HCT116 (cell line): ENCODE results near the gene SEMA5A.

Source experiments
- EZH2phosphoT487 ChIP-seq: fragments of 200-600 bp; IDR thresholded peaks from 2 replicates; pipeline ENCODE4 v1.6.1; 2018; ENCODE audit warnings: antibody characterized with exemption, borderline replicate concordance
- POLR2A ChIP-seq: IDR thresholded peaks from 2 replicates; pipeline ENCODE4 v1.7.0; 2011; ENCODE audit warnings: borderline replicate concordance; ENCODE audit not compliant: insufficient read depth, insufficient read length; ENCODE audit errors: extremely low read depth
- TF ChIP-seq, protein P1 (sequence below), 3 experiments: fragments of 200-600 bp in 1 of 3; sonication (generic) in 1 of 3; IDR thresholded peaks in 2 of 3; conservative IDR thresholded peaks in 1 of 3; 2 replicates each; pipeline ENCODE4 v1.5.1; 2012 to 2017; ENCODE audit warnings: low read depth in 2 of 3, low read length in 2 of 3, antibody characterized with exemption in 1 of 3, borderline replicate concordance in 1 of 3, control low read depth in 1 of 3, mild to moderate bottlenecking in 1 of 3, mixed read lengths in 1 of 3, mixed run types in 1 of 3, moderate library complexity in 1 of 3; ENCODE audit not compliant: insufficient read depth in 1 of 3
- TF ChIP-seq, protein P2 (sequence below): IDR thresholded peaks from 2 replicates; pipeline ENCODE4 v1.6.1; 2012; ENCODE audit warnings: low read depth

DNA sequence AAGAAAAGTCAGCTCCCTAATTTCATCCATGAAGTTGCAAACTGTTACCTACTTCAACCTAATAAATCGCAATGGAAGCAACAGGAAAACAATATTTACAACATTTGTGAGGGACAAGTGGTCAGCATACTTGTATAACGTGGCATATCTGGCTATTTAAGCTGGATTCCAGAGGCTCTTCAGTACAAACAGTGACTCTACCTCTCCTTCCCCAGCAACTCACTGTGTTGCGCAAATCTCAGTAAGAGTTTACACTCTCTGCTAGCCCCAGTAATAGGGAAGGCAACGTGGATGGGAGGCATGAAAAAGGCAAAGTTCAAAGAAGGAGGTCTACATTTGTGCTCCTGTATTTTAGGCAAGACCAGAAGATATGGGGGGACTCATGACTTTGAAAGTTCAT lies 18.9 kb upstream of the SEMA5A start:
- TF ChIP-seq, protein P1, sequence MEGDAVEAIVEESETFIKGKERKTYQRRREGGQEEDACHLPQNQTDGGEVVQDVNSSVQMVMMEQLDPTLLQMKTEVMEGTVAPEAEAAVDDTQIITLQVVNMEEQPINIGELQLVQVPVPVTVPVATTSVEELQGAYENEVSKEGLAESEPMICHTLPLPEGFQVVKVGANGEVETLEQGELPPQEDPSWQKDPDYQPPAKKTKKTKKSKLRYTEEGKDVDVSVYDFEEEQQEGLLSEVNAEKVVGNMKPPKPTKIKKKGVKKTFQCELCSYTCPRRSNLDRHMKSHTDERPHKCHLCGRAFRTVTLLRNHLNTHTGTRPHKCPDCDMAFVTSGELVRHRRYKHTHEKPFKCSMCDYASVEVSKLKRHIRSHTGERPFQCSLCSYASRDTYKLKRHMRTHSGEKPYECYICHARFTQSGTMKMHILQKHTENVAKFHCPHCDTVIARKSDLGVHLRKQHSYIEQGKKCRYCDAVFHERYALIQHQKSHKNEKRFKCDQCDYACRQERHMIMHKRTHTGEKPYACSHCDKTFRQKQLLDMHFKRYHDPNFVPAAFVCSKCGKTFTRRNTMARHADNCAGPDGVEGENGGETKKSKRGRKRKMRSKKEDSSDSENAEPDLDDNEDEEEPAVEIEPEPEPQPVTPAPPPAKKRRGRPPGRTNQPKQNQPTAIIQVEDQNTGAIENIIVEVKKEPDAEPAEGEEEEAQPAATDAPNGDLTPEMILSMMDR (IDR thresholded peaks at IDR 0.05 in 2 of 3, conservative IDR thresholded peaks at IDR 0.05 in 1 of 3; ENCODE audit: borderline replicate concordance in 1 of 3, insufficient read depth in 1 of 3, low read depth in 2 of 3, low read length in 2 of 3), result no peak
- TF ChIP-seq EZH2phosphoT487 (no peak), POLR2A (no peak)
- TF ChIP-seq, protein P2, sequence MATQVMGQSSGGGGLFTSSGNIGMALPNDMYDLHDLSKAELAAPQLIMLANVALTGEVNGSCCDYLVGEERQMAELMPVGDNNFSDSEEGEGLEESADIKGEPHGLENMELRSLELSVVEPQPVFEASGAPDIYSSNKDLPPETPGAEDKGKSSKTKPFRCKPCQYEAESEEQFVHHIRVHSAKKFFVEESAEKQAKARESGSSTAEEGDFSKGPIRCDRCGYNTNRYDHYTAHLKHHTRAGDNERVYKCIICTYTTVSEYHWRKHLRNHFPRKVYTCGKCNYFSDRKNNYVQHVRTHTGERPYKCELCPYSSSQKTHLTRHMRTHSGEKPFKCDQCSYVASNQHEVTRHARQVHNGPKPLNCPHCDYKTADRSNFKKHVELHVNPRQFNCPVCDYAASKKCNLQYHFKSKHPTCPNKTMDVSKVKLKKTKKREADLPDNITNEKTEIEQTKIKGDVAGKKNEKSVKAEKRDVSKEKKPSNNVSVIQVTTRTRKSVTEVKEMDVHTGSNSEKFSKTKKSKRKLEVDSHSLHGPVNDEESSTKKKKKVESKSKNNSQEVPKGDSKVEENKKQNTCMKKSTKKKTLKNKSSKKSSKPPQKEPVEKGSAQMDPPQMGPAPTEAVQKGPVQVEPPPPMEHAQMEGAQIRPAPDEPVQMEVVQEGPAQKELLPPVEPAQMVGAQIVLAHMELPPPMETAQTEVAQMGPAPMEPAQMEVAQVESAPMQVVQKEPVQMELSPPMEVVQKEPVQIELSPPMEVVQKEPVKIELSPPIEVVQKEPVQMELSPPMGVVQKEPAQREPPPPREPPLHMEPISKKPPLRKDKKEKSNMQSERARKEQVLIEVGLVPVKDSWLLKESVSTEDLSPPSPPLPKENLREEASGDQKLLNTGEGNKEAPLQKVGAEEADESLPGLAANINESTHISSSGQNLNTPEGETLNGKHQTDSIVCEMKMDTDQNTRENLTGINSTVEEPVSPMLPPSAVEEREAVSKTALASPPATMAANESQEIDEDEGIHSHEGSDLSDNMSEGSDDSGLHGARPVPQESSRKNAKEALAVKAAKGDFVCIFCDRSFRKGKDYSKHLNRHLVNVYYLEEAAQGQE, result no peak
